Type B pancreatic cell (in vitro differentiated cells): Measurements from ENCODE around the gene NCKIPSD. TPM values are rescaled to one million over a fixed set of nuclear protein-coding genes. Genes with fewer than 3 reads are reported as not detected.
A peak's percentile ranks its signal among the peaks of the same experiment; 100 is the strongest.

ENCODE experiments used
- DNase-seq: peaks from one replicate; pipeline ENCODE4 v3.0.0; 2021; ENCODE audit warnings: mixed read lengths; ENCODE audit not compliant: unreplicated experiment; ENCODE audit errors: extremely low spot score
- H3K27ac Mint-ChIP-seq: 2 replicates; pipeline ENCODE4 v1.8.0; 2021; ENCODE audit warnings: mild to moderate bottlenecking, mixed read lengths
- H3K27me3 Mint-ChIP-seq: 2 replicates; pipeline ENCODE4 v1.8.0; 2021; ENCODE audit warnings: mixed read lengths
- H3K36me3 Mint-ChIP-seq: 2 replicates; pipeline ENCODE4 v1.8.0; 2021; ENCODE audit warnings: mixed read lengths
- H3K4me1 Mint-ChIP-seq: one replicate; pipeline ENCODE4 v1.8.0; 2021; ENCODE audit warnings: mixed read lengths; ENCODE audit not compliant: unreplicated experiment
- H3K4me3 Mint-ChIP-seq: 2 replicates; pipeline ENCODE4 v1.8.0; 2021; ENCODE audit warnings: mild to moderate bottlenecking, mixed read lengths
- H3K9me3 Mint-ChIP-seq: 2 replicates; pipeline ENCODE4 v1.8.0; 2021; ENCODE audit warnings: mixed read lengths
- CTCF ChIP-seq: fragments of 200-600 bp; sonication (generic); conservative IDR thresholded peaks from 2 replicates; pipeline ENCODE4 v1.5.0; 2021; ENCODE audit warnings: antibody characterized with exemption, mild to moderate bottlenecking
- total RNA-seq: library from RNA; stranded (reverse); gene quantifications from 2 replicates; pipeline ENCODE4 v1.2.1, GENCODE V29; 2021; ENCODE audit warnings: low replicate concordance

The NCKIPSD gene
- total RNA-seq, 1 donor from 2014 or later, result 22.1 TPM

- no peak overlapping the region for H3K27ac Mint-ChIP-seq
- no peak overlapping the region for H3K4me3 Mint-ChIP-seq
- no peaks in the 10 kb centered on the region for H3K36me3 Mint-ChIP-seq
- H3K27me3 Mint-ChIP-seq, result no peaks in the 10 kb centered on the region
- no peaks in the 10 kb centered on the region for H3K4me1 Mint-ChIP-seq
- H3K9me3 Mint-ChIP-seq, result no peaks in the 10 kb centered on the region
- DNase-seq, result no peak
- no peak for TF ChIP-seq CTCF
These were observed 38.0 kb downstream of the NCKIPSD start for GRCh38 chr3:48647714-48648113.

- Mint-ChIP-seq H3K9me3 (no peaks in the 10 kb centered on the region), H3K36me3 (no peaks in the 10 kb centered on the region), H3K27ac (no peak overlapping the region)
These were observed 40.6 kb downstream of the NCKIPSD start for GRCh38 chr3:48644898-48645760.

GRCh38 chr3:48642605-48643004 lies 43.1 kb downstream of the NCKIPSD start:
- no peak for TF ChIP-seq CTCF
- DNase-seq, result no peak
- no peaks in the 10 kb centered on the region for H3K9me3 Mint-ChIP-seq
- H3K27ac Mint-ChIP-seq, result no peak overlapping the region
- no peak overlapping the region for H3K4me3 Mint-ChIP-seq
- H3K27me3 Mint-ChIP-seq, result no peaks in the 10 kb centered on the region
- no peaks in the 10 kb centered on the region for H3K36me3 Mint-ChIP-seq
- no peaks in the 10 kb centered on the region for H3K4me1 Mint-ChIP-seq

More at GRCh38 chr3:48644898-48645760, 40.6 kb downstream of the NCKIPSD start:
- Mint-ChIP-seq H3K4me3 (no peak overlapping the region), H3K4me1 (no peaks in the 10 kb centered on the region), H3K27me3 (no peaks in the 10 kb centered on the region)
- no peak for DNase-seq
- TF ChIP-seq CTCF, result no peak

- peak overlapping the region; percentile 42 for H3K27ac Mint-ChIP-seq
- H3K36me3 Mint-ChIP-seq, result no peaks in the 10 kb centered on the region
- no peaks in the 10 kb centered on the region for H3K9me3 Mint-ChIP-seq
- no peak for TF ChIP-seq CTCF
- H3K4me3 Mint-ChIP-seq, result no peak overlapping the region
- peaks cover 4% of the 10 kb centered on the region for H3K4me1 Mint-ChIP-seq
- DNase-seq, result no peak
- H3K27me3 Mint-ChIP-seq, result no peaks in the 10 kb centered on the region
These were observed 44.3 kb downstream of the NCKIPSD start for GRCh38 chr3:48641396-48641795.

- Mint-ChIP-seq H3K9me3 (no peaks in the 10 kb centered on the region), H3K27ac (no peak overlapping the region), H3K36me3 (no peaks in the 10 kb centered on the region), H3K4me1 (peaks cover 8% of the 10 kb centered on the region), H3K4me3 (no peak overlapping the region), H3K27me3 (no peaks in the 10 kb centered on the region)
- DNase-seq, result no peak
- no peak for TF ChIP-seq CTCF
These were observed 45.6 kb downstream of the NCKIPSD start for GRCh38 chr3:48639944-48640606.
